IMR-90 (cell line): ENCODE data around the gene FBXL14. TPM values are rescaled to one million over a fixed set of nuclear protein-coding genes. Genes with fewer than 3 reads are reported as not detected.

ENCODE experiments used
- ATAC-seq: fragments of 200-7000 bp; cut with Tn5 transposase; 2 replicates; pipeline ENCODE4 v1.9.1; 2020; ENCODE audit warnings: low read depth, mild to moderate bottlenecking, moderate library complexity
- BruUV-seq: library from RNA; stranded (reverse); fragments of 400-500 nt; replicated peaks from 2 replicates; lab custom pipeline; 2021; lab: Mats Ljungman, UMichigan
- CTCF ChIA-PET: fragments of 300-600 bp; formaldehyde crosslinking; extraction: SDS; loops from one replicate; lab custom pipeline; 2021; ENCODE audit warnings: antibody characterized with exemption; lab: Yijun Ruan, JAX
- POLR2A ChIA-PET: fragments of 300-600 bp; sonication (Branson Sonifier 250); formaldehyde crosslinking; loops from one replicate; lab custom pipeline; 2022; ENCODE audit warnings: antibody characterized with exemption; ENCODE audit not compliant: unreplicated experiment; lab: Charles Lee
- DNase-seq: peaks from one replicate; pipeline ENCODE4 v3.0.0; 2013
- H2AFZ ChIP-seq: replicated peaks from 2 replicates; pipeline ENCODE3; 2013; ENCODE audit warnings: low read length, mild to moderate bottlenecking; ENCODE audit not compliant: poor library complexity
- H2AK5ac ChIP-seq: 2 replicates; pipeline ENCODE4 v1.6.1; 2013; ENCODE audit warnings: low read depth, low read length, inconsistent platforms
- H2AK9ac ChIP-seq: replicated peaks from 2 replicates; pipeline ENCODE3; 2013; ENCODE audit warnings: mild to moderate bottlenecking, low read depth, low read length, moderate library complexity; ENCODE audit not compliant: poor library complexity
- H2BK120ac ChIP-seq: 2 replicates; pipeline ENCODE4 v1.6.1; 2013; ENCODE audit warnings: low read depth, low read length, inconsistent platforms
- H2BK15ac ChIP-seq: 3 replicates; pipeline ENCODE4 v1.6.1; 2013; ENCODE audit warnings: low read depth, low read length, inconsistent platforms
- H2BK20ac ChIP-seq: 2 replicates; pipeline ENCODE4 v1.6.1; 2013; ENCODE audit warnings: low read depth, mild to moderate bottlenecking, inconsistent platforms, low read length, moderate library complexity
- H2BK5ac ChIP-seq: 2 replicates; pipeline ENCODE4 v1.6.1; 2013; ENCODE audit warnings: mild to moderate bottlenecking, low read depth, low read length, inconsistent platforms; ENCODE audit not compliant: poor library complexity, severe bottlenecking
- H3K14ac ChIP-seq: replicated peaks from 2 replicates; pipeline ENCODE4 v1.6.1; 2013; ENCODE audit warnings: low read depth, low read length, inconsistent platforms
- H3K18ac ChIP-seq: 2 replicates; pipeline ENCODE4 v1.6.1; 2013; ENCODE audit warnings: low read depth, low read length, control low read depth
- H3K23ac ChIP-seq: 2 replicates; pipeline ENCODE4 v1.6.1; 2013; ENCODE audit warnings: low read depth, low read length, inconsistent platforms
- H3K27ac ChIP-seq: 2 replicates; pipeline ENCODE4 v1.5.1; 2013; ENCODE audit warnings: mild to moderate bottlenecking, control low read depth, low read length; ENCODE audit not compliant: insufficient read depth
- H3K27me3 ChIP-seq: 2 replicates; pipeline ENCODE4 v1.6.1; 2013; ENCODE audit warnings: low read length; ENCODE audit not compliant: control insufficient read depth, insufficient read depth
- H3K36me3 ChIP-seq: 2 replicates; pipeline ENCODE4 v1.6.1; 2013; ENCODE audit warnings: low read length, mixed read lengths; ENCODE audit not compliant: control insufficient read depth, insufficient read depth
- H3K4ac ChIP-seq: 2 replicates; pipeline ENCODE4 v1.6.1; 2013; ENCODE audit warnings: low read depth, low read length, inconsistent platforms
- H3K4me1 ChIP-seq: 2 replicates; pipeline ENCODE4 v1.6.1; 2013; ENCODE audit warnings: low read length, mixed read lengths; ENCODE audit not compliant: control insufficient read depth, insufficient read depth
- H3K4me2 ChIP-seq: 2 replicates; pipeline ENCODE4 v1.6.1; 2013; ENCODE audit warnings: low read depth, mild to moderate bottlenecking, control low read depth, low read length, moderate library complexity
- H3K4me3 ChIP-seq: 2 replicates; pipeline ENCODE4 v1.5.1; 2013; ENCODE audit warnings: low read depth, mild to moderate bottlenecking, control low read depth, low read length, moderate library complexity; ENCODE audit not compliant: insufficient read depth
- H3K56ac ChIP-seq: 2 replicates; pipeline ENCODE4 v1.6.1; 2013; ENCODE audit warnings: low read length, inconsistent platforms; ENCODE audit not compliant: insufficient read depth; ENCODE audit errors: extremely low read depth
- H3K79me1 ChIP-seq, 2 experiments: 2 replicates each; pipeline ENCODE4 v1.6.1; 2013; ENCODE audit warnings: low read length in 2 of 2, inconsistent platforms in 1 of 2, low read depth in 1 of 2
- H3K9ac ChIP-seq: 2 replicates; pipeline ENCODE4 v1.6.1; 2013; ENCODE audit warnings: low read depth, low read length, control low read depth
- H3K9me1 ChIP-seq: 2 replicates; pipeline ENCODE4 v1.6.1; 2013; ENCODE audit warnings: low read length, inconsistent platforms; ENCODE audit not compliant: insufficient read depth
- H3K9me3 ChIP-seq: 2 replicates; pipeline ENCODE4 v1.6.1; 2013; ENCODE audit warnings: low read length; ENCODE audit not compliant: control insufficient read depth, insufficient read depth
- H4K20me1 ChIP-seq: 2 replicates; pipeline ENCODE4 v1.6.1; 2013; ENCODE audit warnings: low read length, inconsistent platforms; ENCODE audit not compliant: insufficient read depth
- H4K5ac ChIP-seq: 2 replicates; pipeline ENCODE4 v1.6.1; 2013; ENCODE audit warnings: mild to moderate bottlenecking, low read depth, low read length, control low read depth
- H4K8ac ChIP-seq, 2 experiments: 2 replicates each; pipeline ENCODE4 v1.6.1; 2013; ENCODE audit warnings: low read depth in 2 of 2, low read length in 2 of 2, control low read depth in 1 of 2, inconsistent platforms in 1 of 2
- H4K91ac ChIP-seq: 2 replicates; pipeline ENCODE4 v1.6.1; 2013; ENCODE audit warnings: low read depth, low read length, inconsistent platforms; ENCODE audit not compliant: insufficient read depth
- CEBPB ChIP-seq: IDR thresholded peaks from 2 replicates; pipeline ENCODE4 v1.6.1; 2012; ENCODE audit warnings: low read depth, low read length, improper control_type of control experiment
- CTCF ChIP-seq: conservative IDR thresholded peaks from 2 replicates; pipeline ENCODE4 v1.5.1; 2012; ENCODE audit warnings: mild to moderate bottlenecking, low read depth, low read length, improper control_type of control experiment
- FOS ChIP-seq: fragments of 150-350 bp; IDR thresholded peaks from 2 replicates; pipeline ENCODE4 v1.6.1; 2016; ENCODE audit warnings: low read depth, low read length
- MXI1 ChIP-seq: IDR thresholded peaks from 2 replicates; pipeline ENCODE4 v1.6.1; 2012; ENCODE audit warnings: low read depth, mild to moderate bottlenecking, low read length, moderate library complexity, borderline replicate concordance
- NFE2L2 ChIP-seq: fragments of 150-350 bp; IDR thresholded peaks from 2 replicates; pipeline ENCODE4 v1.6.1; 2016; ENCODE audit warnings: low read depth, mild to moderate bottlenecking, low read length
- POLR2A ChIP-seq: IDR thresholded peaks from 2 replicates; pipeline ENCODE4 v1.6.1; 2012; ENCODE audit warnings: mild to moderate bottlenecking, low read depth, low read length
- SMC3 ChIP-seq: fragments of 150-350 bp; IDR thresholded peaks from 2 replicates; pipeline ENCODE4 v1.6.1; 2016; ENCODE audit warnings: low read depth, mild to moderate bottlenecking, antibody characterized with exemption, low read length, moderate library complexity
- USF2 ChIP-seq: fragments of 150-350 bp; IDR thresholded peaks from 2 replicates; pipeline ENCODE4 v1.6.1; 2017; ENCODE audit warnings: mild to moderate bottlenecking, antibody characterized with exemption, low read length, low read depth
- WGBS, 2 experiments: methylation state at CpG; one replicate each; pipeline versions ENCODE4 v1.1.5 to v1.1.7; 2013; ENCODE audit warnings: missing lambda C conversion rate in 2 of 2; ENCODE audit not compliant: insufficient read length in 1 of 2; ENCODE audit errors: extremely low coverage in 2 of 2; 5-methylcytosine and 5-hydroxymethylcytosine counted together
- dilution Hi-C: fragments of 300-500 bp; cut with HindIII; formaldehyde crosslinking; loops from one replicate; pipeline ENCODE4 v1.14.3; 2018; ENCODE audit warnings: low sequenced_read_pairs; ENCODE audit not compliant: unreplicated experiment
- in situ Hi-C: fragments of 300-500 bp; cut with MboI; formaldehyde crosslinking; loops from 3 replicates; pipeline ENCODE4 v1.14.3; 2019; ENCODE audit warnings: low sequenced_read_pairs, inconsistent platforms, mixed read lengths
- intact Hi-C: fragments of 100-400 bp; cut with micrococcal nuclease; formaldehyde crosslinking; loops from 2 replicates; pipeline ENCODE4 v1.10.0; 2022
- polyA plus RNA-seq, 3 experiments: library from polyadenylated mRNA; depleted of rRNA; stranded (reverse); fragments of >200 nt; gene quantifications; 2 replicates each; pipeline ENCODE4 v1.2.3, GENCODE V29; 2012; ENCODE audit warnings: low replicate concordance in 1 of 3
- total RNA-seq: library from RNA; depleted of rRNA; stranded (reverse); fragments of >200 nt; gene quantifications from 2 replicates; pipeline ENCODE4 v1.2.3, GENCODE V29; 2012

FBXL14 gene
- total and polyA plus RNA-seq, 2 of the 4 experiments (the other 2 are of a cell fraction) = 4.7 to 7.3 TPM

- H3K14ac ChIP-seq = no peak overlapping the region
- H3K4me2 ChIP-seq = no peak overlapping the region
- H2BK5ac ChIP-seq = no peak overlapping the region
- H3K4ac ChIP-seq = 0 out of 2 replicates have a peak overlapping the region, but pooled peaks have one; percentile 84
- H3K4me1 ChIP-seq = peaks cover 25% of the 10 kb centered on the region
- no peak overlapping the region for H3K18ac ChIP-seq
- peaks cover 20% of the 10 kb centered on the region for H3K9me1 ChIP-seq
- no peaks in the 10 kb centered on the region for H3K27me3 ChIP-seq
- H2AK5ac ChIP-seq = peak overlapping the region; percentile 19; the same call in 1 of the 2 replicates
- WGBS, 2 experiments = no CpG with 5 or more reads among the region's 3 CpGs
- BruUV-seq = no TSS peak
- ChIA-PET CTCF (no interaction called here), POLR2A (no interaction called here)
- in situ Hi-C loops (loop anchor here (10.0 to 25.0 kb wide), 2 partner anchors 668 to 1006 kb away; no protein-coding TSS in a partner anchor), dilution Hi-C loops (no loop called here), intact Hi-C loops (loop anchor here (5.0 to 10.0 kb wide), 3 partner anchors 373 to 828 kb away; partner anchors contain the start of genes ERC1 and WNK1)
- peaks cover 2% of the 10 kb centered on the region for H3K36me3 ChIP-seq
- peaks cover 19% of the 10 kb centered on the region; the same call in 1 of the 2 replicates for H4K20me1 ChIP-seq
- H4K8ac ChIP-seq = no peak overlapping the region
- no peaks in the 10 kb centered on the region for H3K9me3 ChIP-seq
- H2BK15ac ChIP-seq = no peak overlapping the region
- H3K27ac ChIP-seq = no peak overlapping the region
- H2AFZ ChIP-seq = no peak overlapping the region
- no peak overlapping the region for H3K9ac ChIP-seq
- H3K56ac ChIP-seq = no peak overlapping the region
- no peak overlapping the region for H2AK9ac ChIP-seq
- H3K79me1 ChIP-seq = peaks cover 13 to 74% of the 10 kb centered on the region in 2 experiments
- DNase-seq (no peak), ATAC-seq (no peak)
- no peak overlapping the region for H4K5ac ChIP-seq
- TF ChIP-seq POLR2A (no peak), SMC3 (no peak), CTCF (no peak), CEBPB (no peak), NFE2L2 (no peak), FOS (no peak), USF2 (no peak), MXI1 (no peak)
- no peak overlapping the region for H3K4me3 ChIP-seq
- H2BK20ac ChIP-seq = no peak overlapping the region
- peak overlapping the region; percentile 68; the same call in 1 of the 2 replicates for H2BK120ac ChIP-seq
- H3K23ac ChIP-seq = no peak overlapping the region
- no peak overlapping the region for H4K91ac ChIP-seq
Measured at GRCh38 chr12:1580526-1580925, 13.9 kb downstream of the FBXL14 start.
